Measurements from ENCODE around the gene SSTR5. TPM values are rescaled to one million over a fixed set of nuclear protein-coding genes. Genes with fewer than 3 reads are reported as not detected.
A peak's percentile ranks its signal among the peaks of the same experiment; 100 is the strongest.

The SSTR5 gene
- total and polyA plus RNA-seq, 2 donors from 2014 or later, result 6.7 TPM; not detected in 1

DNA sequence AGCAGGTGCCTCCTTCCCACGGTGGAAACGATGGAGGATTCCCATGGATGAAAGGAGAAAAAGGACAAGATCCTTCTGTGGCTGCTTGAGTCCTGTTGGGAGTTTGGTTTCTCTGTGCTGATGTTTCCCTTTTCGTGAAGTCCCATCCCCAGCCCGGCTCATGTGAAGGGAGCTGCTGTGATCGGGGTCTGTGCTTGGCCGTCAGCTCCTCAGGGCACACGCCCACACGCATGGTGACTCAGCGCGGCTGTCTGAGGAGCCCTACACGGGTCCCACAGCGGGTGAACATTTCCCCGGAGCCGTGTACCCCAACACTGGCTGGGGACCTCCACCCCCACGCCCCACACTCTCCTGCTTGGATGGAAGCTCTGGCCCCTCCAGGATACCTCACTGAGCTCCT, 44.5 kb upstream of the SSTR5 start:
- no peak overlapping the region for H3K27ac ChIP-seq (ENCODE audit: low read depth in 2 of 2, low read length in 2 of 2)
- no peak for DNase-seq
- no peaks in the 10 kb centered on the region for H3K4me1 ChIP-seq (ENCODE audit: control insufficient read depth in 2 of 3, insufficient read depth in 2 of 3, low read depth in 1 of 3, low read length in 3 of 3)
- H3K9ac ChIP-seq (ENCODE audit: low read length in 3 of 3), result no peak overlapping the region
- no peaks in the 10 kb centered on the region for H3K36me3 ChIP-seq (ENCODE audit: control insufficient read depth in 2 of 3, insufficient read depth in 3 of 3, low read length in 3 of 3)
- peaks cover 0 to under 1% (median 0%) of the 10 kb centered on the region in 3 donors for H3K9me3 ChIP-seq (ENCODE audit: control insufficient read depth in 2 of 3, insufficient read depth in 1 of 3, low read length in 3 of 3)
- TF ChIP-seq, protein P1, sequence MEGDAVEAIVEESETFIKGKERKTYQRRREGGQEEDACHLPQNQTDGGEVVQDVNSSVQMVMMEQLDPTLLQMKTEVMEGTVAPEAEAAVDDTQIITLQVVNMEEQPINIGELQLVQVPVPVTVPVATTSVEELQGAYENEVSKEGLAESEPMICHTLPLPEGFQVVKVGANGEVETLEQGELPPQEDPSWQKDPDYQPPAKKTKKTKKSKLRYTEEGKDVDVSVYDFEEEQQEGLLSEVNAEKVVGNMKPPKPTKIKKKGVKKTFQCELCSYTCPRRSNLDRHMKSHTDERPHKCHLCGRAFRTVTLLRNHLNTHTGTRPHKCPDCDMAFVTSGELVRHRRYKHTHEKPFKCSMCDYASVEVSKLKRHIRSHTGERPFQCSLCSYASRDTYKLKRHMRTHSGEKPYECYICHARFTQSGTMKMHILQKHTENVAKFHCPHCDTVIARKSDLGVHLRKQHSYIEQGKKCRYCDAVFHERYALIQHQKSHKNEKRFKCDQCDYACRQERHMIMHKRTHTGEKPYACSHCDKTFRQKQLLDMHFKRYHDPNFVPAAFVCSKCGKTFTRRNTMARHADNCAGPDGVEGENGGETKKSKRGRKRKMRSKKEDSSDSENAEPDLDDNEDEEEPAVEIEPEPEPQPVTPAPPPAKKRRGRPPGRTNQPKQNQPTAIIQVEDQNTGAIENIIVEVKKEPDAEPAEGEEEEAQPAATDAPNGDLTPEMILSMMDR (IDR thresholded peaks at IDR 0.05; ENCODE audit: borderline replicate concordance, extremely low read depth, insufficient read depth), result no peak
- intact Hi-C loops (cut with DNase I), result no loop called here
- FAIRE-seq, result no peak
- H3K4me3 ChIP-seq (ENCODE audit: low read length in 3 of 3), result no peak overlapping the region
- H3K27me3 ChIP-seq (ENCODE audit: control insufficient read depth, insufficient read depth, low read length), result no peaks in the 10 kb centered on the region

DNA sequence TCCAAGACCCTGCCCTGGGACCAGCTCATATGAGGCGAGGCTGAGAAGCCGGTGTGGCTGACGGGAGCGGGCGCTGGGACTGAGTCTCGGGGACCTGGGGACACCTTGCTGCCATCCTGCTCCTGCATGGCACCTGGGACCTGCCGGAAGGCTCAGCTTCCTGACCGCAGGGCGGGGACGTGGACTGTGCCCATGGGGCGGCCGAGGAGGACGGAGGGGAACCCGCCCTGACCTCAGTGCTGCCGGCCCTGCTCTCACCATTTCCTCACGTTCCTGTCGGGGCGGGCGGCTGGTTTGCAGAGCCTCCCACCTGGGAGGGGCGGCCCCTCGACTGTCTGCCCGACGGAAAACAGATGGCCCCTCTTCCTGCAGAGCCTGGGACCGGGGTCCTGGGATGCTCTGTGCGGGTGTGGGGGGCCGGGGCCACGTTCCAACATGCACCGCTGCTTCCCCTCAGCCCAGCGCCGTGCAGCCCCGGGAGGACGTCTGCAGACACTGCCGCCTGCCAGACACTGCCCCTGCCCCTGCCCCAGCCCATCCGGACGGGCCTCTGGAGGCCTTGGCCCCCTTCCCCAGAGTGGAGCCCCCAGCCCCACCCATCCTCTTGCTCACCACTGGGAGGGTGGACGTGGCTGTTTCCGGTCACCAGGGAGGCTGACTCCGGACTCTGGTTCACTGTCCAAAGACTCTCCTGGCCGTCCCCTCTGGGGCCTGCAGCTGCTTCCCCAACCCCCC, 43.9 kb upstream of the SSTR5 start:
- H3K27me3 ChIP-seq (ENCODE audit: control insufficient read depth, insufficient read depth, low read length), result no peaks in the 10 kb centered on the region
- no peaks in the 10 kb centered on the region for H3K4me1 ChIP-seq (ENCODE audit: control insufficient read depth in 2 of 3, insufficient read depth in 2 of 3, low read depth in 1 of 3, low read length in 3 of 3)
- intact Hi-C loops (cut with DNase I), result no loop called here
- no peak overlapping the region for H3K27ac ChIP-seq (ENCODE audit: low read depth in 2 of 2, low read length in 2 of 2)
- peak in 2 of 5 donors; percentile 35 to 45 for DNase-seq
- no peak overlapping the region for H3K4me3 ChIP-seq (ENCODE audit: low read length in 3 of 3)
- no peaks in the 10 kb centered on the region for H3K36me3 ChIP-seq (ENCODE audit: control insufficient read depth in 2 of 3, insufficient read depth in 3 of 3, low read length in 3 of 3)
- peaks cover 0 to 2% (median 0%) of the 10 kb centered on the region in 3 donors for H3K9me3 ChIP-seq (ENCODE audit: control insufficient read depth in 2 of 3, insufficient read depth in 1 of 3, low read length in 3 of 3)
- FAIRE-seq, result no peak
- no peak overlapping the region for H3K9ac ChIP-seq (ENCODE audit: low read length in 3 of 3)
- TF ChIP-seq, protein P1 (IDR thresholded peaks at IDR 0.05; ENCODE audit: borderline replicate concordance, extremely low read depth, insufficient read depth), result no peak

DNA sequence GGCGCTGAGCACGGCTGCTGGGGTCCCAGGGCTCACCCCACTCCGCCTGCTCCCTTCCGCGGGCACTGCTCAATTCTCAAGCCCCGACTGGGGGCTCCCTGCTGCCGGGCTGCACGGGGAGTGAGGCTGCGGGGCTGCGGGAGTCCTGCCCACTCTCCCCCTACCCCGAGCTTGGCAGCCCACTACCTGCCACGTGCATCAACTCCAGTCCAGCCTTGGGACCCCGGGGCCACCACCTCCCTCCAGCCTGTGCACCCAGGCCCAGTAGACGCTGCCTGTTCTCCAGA, 43.3 kb upstream of the SSTR5 start:
- H3K4me3 ChIP-seq (ENCODE audit: low read length in 3 of 3), result no peak overlapping the region
- H3K27me3 ChIP-seq (ENCODE audit: control insufficient read depth, insufficient read depth, low read length), result no peaks in the 10 kb centered on the region
- no peak overlapping the region for H3K27ac ChIP-seq (ENCODE audit: low read depth in 2 of 2, low read length in 2 of 2)
- TF ChIP-seq, protein P1 (IDR thresholded peaks at IDR 0.05; ENCODE audit: borderline replicate concordance, extremely low read depth, insufficient read depth), result no peak
- no peaks in the 10 kb centered on the region for H3K4me1 ChIP-seq (ENCODE audit: control insufficient read depth in 2 of 3, insufficient read depth in 2 of 3, low read depth in 1 of 3, low read length in 3 of 3)
- FAIRE-seq (no peak), DNase-seq (no peak)
- intact Hi-C loops (cut with DNase I), result no loop called here
- no peak overlapping the region for H3K9ac ChIP-seq (ENCODE audit: low read length in 3 of 3)
- H3K36me3 ChIP-seq (ENCODE audit: control insufficient read depth in 2 of 3, insufficient read depth in 3 of 3, low read length in 3 of 3), result no peaks in the 10 kb centered on the region
- H3K9me3 ChIP-seq (ENCODE audit: control insufficient read depth in 2 of 3, insufficient read depth in 1 of 3, low read length in 3 of 3), result peaks cover 0 to 2% (median 0%) of the 10 kb centered on the region in 3 donors
